ENCODE data around the gene HVCN1. TPM values are rescaled to one million over a fixed set of nuclear protein-coding genes. Genes with fewer than 3 reads are reported as not detected.

The HVCN1 gene
- total and polyA plus RNA-seq, 2 of the 8 experiments (the other 6 are each of a cell fraction or from before 2014, with no cell fraction given) = 5.8 to 11.2 TPM

GRCh38 chr12:110684312-110684836 lies 4.5 kb downstream of the HVCN1 start:
- Histone ChIP-seq H3K36me3 (ENCODE audit: control insufficient read depth in 2 of 4, insufficient read depth in 4 of 4, low read length in 3 of 4) (no peaks in the 10 kb centered on the region), H2BK20ac (ENCODE audit: low read length) (no peak overlapping the region), H3K14ac (ENCODE audit: insufficient read length) (no peak overlapping the region), H2BK12ac (ENCODE audit: low read depth, low read length) (no peak overlapping the region), H3K79me1 (ENCODE audit: low read depth, low read length) (no peaks in the 10 kb centered on the region), H3K27ac (ENCODE audit: low read depth, low read length) (no peak overlapping the region), H2AFZ (ENCODE audit: low read length) (no peak overlapping the region), H3K56ac (replicated peaks; ENCODE audit: insufficient read length, low read depth, low read length) (no peak overlapping the region), H4K20me1 (replicated peaks in 1 of 2; ENCODE audit: control insufficient read depth in 1 of 2, insufficient read depth in 2 of 2, low read length in 2 of 2) (no peaks in the 10 kb centered on the region), H2AK5ac (ENCODE audit: low read depth, low read length) (no peak overlapping the region), H2BK5ac (ENCODE audit: low read depth, low read length) (no peak overlapping the region), H3K9me3 (ENCODE audit: insufficient read depth in 2 of 2, low read depth in 1 of 2, low read length in 1 of 2) (no peaks in the 10 kb centered on the region), H2BK120ac (replicated peaks; ENCODE audit: low read depth, low read length) (no peak overlapping the region), H4K8ac (ENCODE audit: extremely low read depth, insufficient read depth, low read length) (no peak overlapping the region), H3K23ac (ENCODE audit: insufficient read length) (no peak overlapping the region), H3K27me3 (replicated peaks in 1 of 4; ENCODE audit: control insufficient read depth in 3 of 4, extremely low read depth in 1 of 4, insufficient read depth in 3 of 4, low read length in 3 of 4) (peaks cover 0 to 13% (median 9%) of the 10 kb centered on the region in 4 experiments; a peak in 5 of 7 replicates), H4K5ac (ENCODE audit: insufficient read length, low read depth, low read length) (no peak overlapping the region), H3K9ac (replicated peaks in 1 of 4; ENCODE audit: extremely low read depth in 1 of 4, low read depth in 3 of 4, low read length in 3 of 4) (no peak overlapping the region), H2BK15ac (ENCODE audit: low read length) (no peak overlapping the region), H3K18ac (ENCODE audit: extremely low read depth, low read length) (no peak overlapping the region), H3K4ac (replicated peaks; ENCODE audit: insufficient read length, low read depth, low read length) (no peak overlapping the region), H3K23me2 (ENCODE audit: low read depth, low read length) (peaks cover 3% of the 10 kb centered on the region), H3K4me2 (ENCODE audit: insufficient read depth in 1 of 2, low read depth in 2 of 2, low read length in 2 of 2) (no peak overlapping the region), H3K4me3 (ENCODE audit: extremely low read depth in 1 of 4, insufficient read depth in 2 of 4, low read depth in 3 of 4, low read length in 4 of 4) (no peak overlapping the region), H3K79me2 (ENCODE audit: control insufficient read depth in 1 of 2, insufficient read depth in 2 of 2, low read length in 2 of 2) (no peaks in the 10 kb centered on the region), H4K91ac (replicated peaks; ENCODE audit: insufficient read length, low read length) (no peak overlapping the region), H3K4me1 (replicated peaks in 1 of 4; ENCODE audit: control insufficient read depth in 3 of 4, insufficient read depth in 4 of 4, low read length in 3 of 4) (peaks cover 0 to 3% (median under 1%) of the 10 kb centered on the region in 4 experiments; a peak in 3 of 7 replicates)
- no peak for FAIRE-seq
- WGBS, 2 experiments (ENCODE audit: extremely low coverage in 1 of 2, insufficient coverage in 1 of 2, insufficient read length in 1 of 2, insufficient replicate concordance in 2 of 2, low coverage in 1 of 2, low lambda C conversion rate in 2 of 2, missing lambda C conversion rate in 1 of 2) = 76% methylated on average over 7 of the region's 7 CpGs; no CpG with 5 or more reads in 1 of the 2 experiments
- ChIA-PET POLR2A (ENCODE audit: partially characterized antibody) (interaction anchor here (1.3 kb wide), 1 partner anchor 10 kb away, joined by 3 read pairs; no protein-coding TSS in a partner anchor), CTCF (ENCODE audit: partially characterized antibody) (interaction anchor here (0.6 kb wide), 2 partner anchors 13 to 38 kb away, joined by 3 read pairs; no protein-coding TSS in a partner anchor)
- no peak for DNase-seq (ENCODE audit: low read depth in 1 of 2, low spot score in 2 of 2)

Measured in H1 (cell line).